Muscle of arm (tissue), 12 donors: Measurements from ENCODE around the gene ARHGEF40. TPM values are rescaled to one million over a fixed set of nuclear protein-coding genes. Genes with fewer than 3 reads are reported as not detected.

Experiments
- DNase-seq: peaks from one replicate; pipeline ENCODE4 v3.0.0-alpha.2; 2013
- polyA plus RNA-seq, 12 donors: library from polyadenylated mRNA; unstranded; fragments of 120-200 nt; gene quantifications; one replicate each; pipeline ENCODE4 v1.2.1, GENCODE V29; 2013; ENCODE audit not compliant: insufficient read length in 12 of 12

ARHGEF40 gene
- polyA plus RNA-seq, 12 donors, result 52.3 to 196 (median 66.0) TPM

- no peak for DNase-seq
These were observed 12.1 kb upstream of the ARHGEF40 start, which contains the start of gene RNASE8 for GRCh38 chr14:21057803-21058675. Gene RNASE8, plus strand, starts transcription at chr14:21057822. Its CDS starts 71 bp downstream, at chr14:21057893.

- DNase-seq, result no peak
These were observed 11.2 kb upstream of the ARHGEF40 start for GRCh38 chr14:21058903-21059302.

- no peak for DNase-seq
These were observed 10.1 kb upstream of the ARHGEF40 start for GRCh38 chr14:21059842-21060613.

GRCh38 chr14:21060614-21061346, 9.3 kb upstream of the ARHGEF40 start:
- DNase-seq, result no peak

GRCh38 chr14:21061347-21061668, 8.8 kb upstream of the ARHGEF40 start:
- DNase-seq, result no peak

- peak; percentile 30 for DNase-seq
These were observed 6.6 kb upstream of the ARHGEF40 start for GRCh38 chr14:21063479-21063878.

- DNase-seq, result no peak
These were observed 3.1 kb upstream of the ARHGEF40 start for GRCh38 chr14:21066882-21067502.

GRCh38 chr14:21068521-21069387, 1.4 kb upstream of the ARHGEF40 start:
- peak; percentile 72 for DNase-seq

GRCh38 chr14:21069388-21070082, 569 bp upstream of the ARHGEF40 start:
- DNase-seq, result peak; percentile 81

GRCh38 chr14:21070610-21071224, 613 bp downstream of the ARHGEF40 start:
- peak; percentile 59 for DNase-seq

- peak; percentile 93 for DNase-seq
These were observed 1.3 kb downstream of the ARHGEF40 start for GRCh38 chr14:21071225-21072030.

- peak; percentile 59 for DNase-seq
These were observed 1.9 kb downstream of the ARHGEF40 start for GRCh38 chr14:21072031-21072473.

GRCh38 chr14:21072781-21073339, 2.8 kb downstream of the ARHGEF40 start:
- DNase-seq, result no peak

GRCh38 chr14:21073921-21074320, 3.8 kb downstream of the ARHGEF40 start:
- DNase-seq, result no peak

- no peak for DNase-seq
These were observed 4.5 kb downstream of the ARHGEF40 start for GRCh38 chr14:21074398-21075272.

GRCh38 chr14:21075719-21076437, 5.8 kb downstream of the ARHGEF40 start:
- no peak for DNase-seq

- DNase-seq, result no peak
These were observed 7.6 kb downstream of the ARHGEF40 start for GRCh38 chr14:21077672-21078071.
